Measurements from ENCODE around the gene PYROXD2. TPM values are rescaled to one million over a fixed set of nuclear protein-coding genes. Genes with fewer than 3 reads are reported as not detected.

PYROXD2 gene
- polyA plus RNA-seq, 1 of the 3 experiments (the other 2 are of a cell fraction), result 26.7 TPM

DNA sequence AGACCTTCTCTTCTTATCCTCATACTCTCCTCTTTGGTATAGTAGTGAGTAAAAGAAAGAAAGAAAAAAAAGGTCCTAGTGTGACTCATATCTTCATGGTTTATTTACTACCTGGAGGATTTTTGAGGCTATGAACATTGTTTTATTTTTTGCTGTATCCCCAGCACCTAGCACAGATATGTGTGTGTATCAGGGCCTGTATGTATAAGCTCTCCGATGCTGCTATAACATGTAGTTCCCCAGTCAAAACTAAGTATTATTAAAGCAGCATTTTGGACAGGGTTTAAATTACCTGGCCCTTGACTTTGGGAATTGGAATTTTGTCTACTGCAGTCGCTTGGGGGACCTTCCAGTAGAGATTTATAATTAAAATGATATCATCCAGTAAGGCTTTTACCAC lies 46.3 kb downstream of the PYROXD2 start:
- no peaks in the 10 kb centered on the region for H3K36me3 ChIP-seq (replicated peaks in 1 of 2; ENCODE audit: control insufficient read depth in 1 of 2, insufficient read depth in 2 of 2, low read length in 1 of 2)
- H3K4me1 ChIP-seq (ENCODE audit: control insufficient read depth in 1 of 2, insufficient read depth in 2 of 2, low read depth in 1 of 2, low read length in 1 of 2), result peaks cover 0 to 10% of the 10 kb centered on the region in 2 experiments; a peak in 2 of 4 replicates
- H2AFZ ChIP-seq (ENCODE audit: low read depth), result no peak overlapping the region
- no peaks in the 10 kb centered on the region for H3K79me2 ChIP-seq (ENCODE audit: insufficient read depth)
- no peaks in the 10 kb centered on the region for H3K9me2 ChIP-seq
- no peak for TF ChIP-seq SMC3 (IDR thresholded peaks at IDR 0.05; ENCODE audit: low read depth, low read length)
- TF ChIP-seq TCF12 (IDR thresholded peaks at IDR 0.05), result no peak
- TF ChIP-seq EZH2phosphoT487 (IDR thresholded peaks at IDR 0.05; ENCODE audit: borderline replicate concordance, low read depth), result no peak
- no peak for TF ChIP-seq RCOR1 (IDR thresholded peaks at IDR 0.05; ENCODE audit: low read length)
- no peak for TF ChIP-seq NFIC (IDR thresholded peaks at IDR 0.05; ENCODE audit: borderline replicate concordance)
- TF ChIP-seq FOSL2 (IDR thresholded peaks at IDR 0.05; ENCODE audit: borderline replicate concordance, low read depth), result no peak
- TF ChIP-seq, protein P1, sequence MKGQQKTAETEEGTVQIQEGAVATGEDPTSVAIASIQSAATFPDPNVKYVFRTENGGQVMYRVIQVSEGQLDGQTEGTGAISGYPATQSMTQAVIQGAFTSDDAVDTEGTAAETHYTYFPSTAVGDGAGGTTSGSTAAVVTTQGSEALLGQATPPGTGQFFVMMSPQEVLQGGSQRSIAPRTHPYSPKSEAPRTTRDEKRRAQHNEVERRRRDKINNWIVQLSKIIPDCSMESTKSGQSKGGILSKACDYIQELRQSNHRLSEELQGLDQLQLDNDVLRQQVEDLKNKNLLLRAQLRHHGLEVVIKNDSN (IDR thresholded peaks at IDR 0.05; ENCODE audit: borderline replicate concordance, low read depth), result no peak
- POLR2A ChIA-PET, result no interaction called here
- no peak overlapping the region for H3K27ac ChIP-seq (ENCODE audit: low read depth in 2 of 2, low read length in 1 of 2)
- H3K9me3 ChIP-seq, result no peaks in the 10 kb centered on the region
- DNase-seq, result no peak
- no peaks in the 10 kb centered on the region for H3F3A ChIP-seq (replicated peaks; ENCODE audit: insufficient read depth)
- H3K27me3 ChIP-seq (ENCODE audit: insufficient read depth), result no peaks in the 10 kb centered on the region
- no peak overlapping the region for H3K4me3 ChIP-seq (ENCODE audit: low read depth in 2 of 2, low read length in 1 of 2)
- H3K9ac ChIP-seq, result no peak overlapping the region
- 61% methylated on average over 2 of the region's 2 CpGs for WGBS (ENCODE audit: low lambda C conversion rate)
- no peaks in the 10 kb centered on the region for H4K20me1 ChIP-seq (ENCODE audit: insufficient read depth)
- no peak overlapping the region for H3K4me2 ChIP-seq
- CTCF ChIA-PET, result no interaction called here

DNA sequence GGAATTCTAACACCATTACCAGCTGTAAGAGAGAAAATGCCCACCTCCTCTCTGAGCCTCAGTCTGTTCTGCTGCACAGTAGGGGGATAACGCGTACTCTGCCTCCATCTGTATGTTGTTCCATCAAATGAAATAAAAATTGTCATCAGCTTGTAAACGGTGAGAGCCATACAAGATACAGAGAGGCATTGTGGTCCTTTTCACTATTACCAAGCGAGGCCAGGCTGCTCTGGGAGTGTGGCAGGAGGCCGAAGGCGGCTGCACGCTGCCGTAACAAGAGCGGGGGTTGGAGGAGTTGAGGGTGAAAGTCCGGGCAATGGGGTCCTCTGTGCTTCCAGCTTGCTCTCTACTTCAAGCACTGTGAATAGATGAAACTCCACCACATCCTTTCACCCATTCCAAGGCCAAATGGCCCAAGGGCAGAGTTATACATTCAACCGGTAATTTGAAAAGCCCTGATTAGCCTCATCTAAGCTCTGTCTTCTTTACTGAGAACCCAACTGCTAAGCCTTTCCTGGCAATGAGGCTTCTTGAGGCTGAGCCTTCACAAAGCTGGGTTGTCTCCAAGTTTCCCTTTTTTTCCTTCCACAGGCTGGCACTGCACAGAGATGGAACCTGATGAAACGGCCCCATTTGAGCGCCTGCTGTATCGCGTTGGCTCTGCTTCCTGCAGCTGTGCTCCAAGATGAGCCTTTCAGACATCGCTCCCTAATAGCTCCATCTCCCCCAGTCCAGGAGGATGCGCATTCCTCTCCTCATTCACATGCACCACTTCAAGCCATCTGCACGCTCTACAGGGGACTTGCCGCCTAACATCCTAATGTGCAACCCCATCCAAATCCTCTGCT lies 47.2 kb downstream of the PYROXD2 start:
- H3K4me2 ChIP-seq, result no peak overlapping the region
- H3K36me3 ChIP-seq (replicated peaks in 1 of 2; ENCODE audit: control insufficient read depth in 1 of 2, insufficient read depth in 2 of 2, low read length in 1 of 2), result no peaks in the 10 kb centered on the region
- no peaks in the 10 kb centered on the region for H3K27me3 ChIP-seq (ENCODE audit: insufficient read depth)
- H3K9ac ChIP-seq, result no peak overlapping the region
- POLR2A ChIA-PET, result no interaction called here
- H3K9me3 ChIP-seq, result no peaks in the 10 kb centered on the region
- no peaks in the 10 kb centered on the region for H4K20me1 ChIP-seq (ENCODE audit: insufficient read depth)
- WGBS (ENCODE audit: low lambda C conversion rate), result 83% methylated on average over 19 of the region's 19 CpGs
- no peaks in the 10 kb centered on the region for H3K9me2 ChIP-seq
- CTCF ChIA-PET, result no interaction called here
- H2AFZ ChIP-seq (ENCODE audit: low read depth), result no peak overlapping the region
- no peak overlapping the region for H3K27ac ChIP-seq (ENCODE audit: low read depth in 2 of 2, low read length in 1 of 2)
- H3K4me3 ChIP-seq (ENCODE audit: low read depth in 2 of 2, low read length in 1 of 2), result no peak overlapping the region
- DNase-seq, result no peak
- H3K79me2 ChIP-seq (ENCODE audit: insufficient read depth), result no peaks in the 10 kb centered on the region
- H3F3A ChIP-seq (replicated peaks; ENCODE audit: insufficient read depth), result no peaks in the 10 kb centered on the region
- H3K4me1 ChIP-seq (ENCODE audit: control insufficient read depth in 1 of 2, insufficient read depth in 2 of 2, low read depth in 1 of 2, low read length in 1 of 2), result peaks cover 0 to 6% of the 10 kb centered on the region in 2 experiments; a peak in 2 of 4 replicates
- TF ChIP-seq JUND (IDR thresholded peaks at IDR 0.05) (no peak), ELF1 (IDR thresholded peaks at IDR 0.05) (no peak), NRF1 (IDR thresholded peaks at IDR 0.05; ENCODE audit: low read depth, low read length) (no peak), IRF3 (IDR thresholded peaks at IDR 0.05; ENCODE audit: low read depth, low read length) (no peak), CHD2 (IDR thresholded peaks at IDR 0.05; ENCODE audit: low read length, partially characterized antibody) (no peak), GABPA (IDR thresholded peaks at IDR 0.05; ENCODE audit: low read depth) (no peak), ZBTB33 (IDR thresholded peaks at IDR 0.05; ENCODE audit: borderline replicate concordance, low read depth) (no peak), MEF2A (IDR thresholded peaks at IDR 0.05; ENCODE audit: borderline replicate concordance, low read depth) (no peak), EP300 (IDR thresholded peaks at IDR 0.05; ENCODE audit: borderline replicate concordance in 1 of 2, low read depth in 1 of 2, low read length in 1 of 2) (no peak), YY1 (IDR thresholded peaks at IDR 0.05; ENCODE audit: low read depth) (no peak), SIN3A (IDR thresholded peaks at IDR 0.05; ENCODE audit: borderline replicate concordance, low read depth, low read length) (no peak), TEAD4 (IDR thresholded peaks at IDR 0.05; ENCODE audit: borderline replicate concordance, insufficient read depth) (no peak)
- TF ChIP-seq, protein P2, sequence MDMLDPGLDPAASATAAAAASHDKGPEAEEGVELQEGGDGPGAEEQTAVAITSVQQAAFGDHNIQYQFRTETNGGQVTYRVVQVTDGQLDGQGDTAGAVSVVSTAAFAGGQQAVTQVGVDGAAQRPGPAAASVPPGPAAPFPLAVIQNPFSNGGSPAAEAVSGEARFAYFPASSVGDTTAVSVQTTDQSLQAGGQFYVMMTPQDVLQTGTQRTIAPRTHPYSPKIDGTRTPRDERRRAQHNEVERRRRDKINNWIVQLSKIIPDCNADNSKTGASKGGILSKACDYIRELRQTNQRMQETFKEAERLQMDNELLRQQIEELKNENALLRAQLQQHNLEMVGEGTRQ (IDR thresholded peaks at IDR 0.05; ENCODE audit: borderline replicate concordance, low read depth, low read length), result no peak
- TF ChIP-seq, protein P1 (IDR thresholded peaks at IDR 0.05; ENCODE audit: borderline replicate concordance, low read depth), result no peak
- TF ChIP-seq, protein P3, sequence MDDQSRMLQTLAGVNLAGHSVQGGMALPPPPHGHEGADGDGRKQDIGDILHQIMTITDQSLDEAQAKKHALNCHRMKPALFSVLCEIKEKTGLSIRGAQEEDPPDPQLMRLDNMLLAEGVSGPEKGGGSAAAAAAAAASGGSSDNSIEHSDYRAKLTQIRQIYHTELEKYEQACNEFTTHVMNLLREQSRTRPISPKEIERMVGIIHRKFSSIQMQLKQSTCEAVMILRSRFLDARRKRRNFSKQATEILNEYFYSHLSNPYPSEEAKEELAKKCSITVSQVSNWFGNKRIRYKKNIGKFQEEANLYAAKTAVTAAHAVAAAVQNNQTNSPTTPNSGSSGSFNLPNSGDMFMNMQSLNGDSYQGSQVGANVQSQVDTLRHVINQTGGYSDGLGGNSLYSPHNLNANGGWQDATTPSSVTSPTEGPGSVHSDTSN (IDR thresholded peaks at IDR 0.05), result no peak
